SK-N-SH treated with all-trans-retinoic acid at 6 μM for 48 hours (cell line): ENCODE data around the gene COL23A1.

Experiments
- ARNTL ChIP-seq: fragments of 450-650 bp; formaldehyde crosslinking; IDR thresholded peaks from 2 replicates; pipeline ENCODE4 v1.5.0; 2020; ENCODE audit warnings: low read depth, mild to moderate bottlenecking, moderate library complexity, borderline replicate concordance
- CSDC2 ChIP-seq: fragments of 250-450 bp; sonication (Bioruptor Pico); IDR thresholded peaks from 2 replicates; pipeline ENCODE4 v1.5.0; 2020; ENCODE audit warnings: mild to moderate bottlenecking, moderate library complexity
- ESRRG ChIP-seq: fragments of 250-450 bp; sonication (Bioruptor Pico); IDR thresholded peaks from 2 replicates; pipeline ENCODE4 v1.6.1; 2021; ENCODE audit warnings: mild to moderate bottlenecking
- GLIS3 ChIP-seq: fragments of 250-450 bp; sonication (Bioruptor Pico); IDR thresholded peaks from 2 replicates; pipeline ENCODE4 v1.5.0; 2020; ENCODE audit warnings: mild to moderate bottlenecking, moderate library complexity
- ISL1 ChIP-seq: fragments of 250-450 bp; sonication (Bioruptor Pico); IDR thresholded peaks from 2 replicates; pipeline ENCODE4 v2.1.2; 2022; ENCODE audit warnings: mild to moderate bottlenecking, moderate library complexity
- TOX ChIP-seq: fragments of 250-450 bp; sonication (Bioruptor Pico); IDR thresholded peaks from 2 replicates; pipeline ENCODE4 v1.8.0; 2021; ENCODE audit warnings: mild to moderate bottlenecking, moderate library complexity, borderline replicate concordance
- ZNF8 ChIP-seq: fragments of 450-650 bp; formaldehyde crosslinking; IDR thresholded peaks from 2 replicates; pipeline ENCODE4 v1.5.0; 2020; ENCODE audit warnings: mild to moderate bottlenecking, moderate library complexity
- TF ChIP-seq, protein P1 (sequence below): fragments of 250-450 bp; sonication (Bioruptor Pico); IDR thresholded peaks from 2 replicates; pipeline ENCODE4 v1.8.0; 2020; ENCODE audit warnings: mild to moderate bottlenecking, moderate library complexity, borderline replicate concordance

DNA sequence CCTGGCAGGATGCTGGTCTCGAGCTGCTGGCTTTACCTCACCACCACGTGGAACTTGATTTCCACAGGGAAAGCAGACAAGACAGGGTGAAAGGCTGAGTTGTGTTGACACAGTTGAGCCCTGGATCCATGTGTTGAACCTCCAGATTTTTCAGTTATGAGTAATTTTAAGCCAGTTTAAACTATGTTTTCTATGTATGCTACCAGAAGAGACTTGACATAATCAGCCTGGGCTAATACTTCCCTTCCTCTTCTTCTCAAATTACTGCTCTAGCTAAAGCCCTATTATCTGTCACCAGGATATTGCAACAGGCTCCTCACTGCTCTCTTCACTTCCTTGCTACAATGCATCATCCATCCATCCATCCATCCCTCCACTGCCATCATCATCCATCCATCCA lies 345.6 kb downstream of the COL23A1 start:
- TF ChIP-seq, protein P1, sequence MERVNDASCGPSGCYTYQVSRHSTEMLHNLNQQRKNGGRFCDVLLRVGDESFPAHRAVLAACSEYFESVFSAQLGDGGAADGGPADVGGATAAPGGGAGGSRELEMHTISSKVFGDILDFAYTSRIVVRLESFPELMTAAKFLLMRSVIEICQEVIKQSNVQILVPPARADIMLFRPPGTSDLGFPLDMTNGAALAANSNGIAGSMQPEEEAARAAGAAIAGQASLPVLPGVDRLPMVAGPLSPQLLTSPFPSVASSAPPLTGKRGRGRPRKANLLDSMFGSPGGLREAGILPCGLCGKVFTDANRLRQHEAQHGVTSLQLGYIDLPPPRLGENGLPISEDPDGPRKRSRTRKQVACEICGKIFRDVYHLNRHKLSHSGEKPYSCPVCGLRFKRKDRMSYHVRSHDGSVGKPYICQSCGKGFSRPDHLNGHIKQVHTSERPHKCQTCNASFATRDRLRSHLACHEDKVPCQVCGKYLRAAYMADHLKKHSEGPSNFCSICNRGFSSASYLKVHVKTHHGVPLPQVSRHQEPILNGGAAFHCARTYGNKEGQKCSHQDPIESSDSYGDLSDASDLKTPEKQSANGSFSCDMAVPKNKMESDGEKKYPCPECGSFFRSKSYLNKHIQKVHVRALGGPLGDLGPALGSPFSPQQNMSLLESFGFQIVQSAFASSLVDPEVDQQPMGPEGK (CRISPR knock-in tag) = no peak
- no peak for TF ChIP-seq ISL1
- TF ChIP-seq ARNTL (CRISPR knock-in tag) = no peak
- TF ChIP-seq ZNF8 (CRISPR knock-in tag) = no peak
- no peak for TF ChIP-seq ESRRG
- TF ChIP-seq GLIS3 (CRISPR knock-in tag) = no peak
- TF ChIP-seq CSDC2 (CRISPR knock-in tag) = no peak
- TF ChIP-seq TOX = no peak
